C4-2B (cell line): ENCODE measurements around the gene PPP4C.
A peak's percentile ranks its signal among the peaks of the same experiment; 100 is the strongest.
"Not testable (repeated sequence)": the region's sequence is repeated elsewhere in the genome, so short reads cannot be mapped to it uniquely, and the experiment has no call there.

Source experiments
- H3K27ac ChIP-seq: fragments of 450-650 bp; 2 replicates; pipeline ENCODE4 v1.5.1; 2017
- ZFX ChIP-seq: fragments of 450-650 bp; IDR thresholded peaks from 2 replicates; pipeline ENCODE4 v1.6.1; 2017
- TF ChIP-seq, protein P1 (sequence below): fragments of 450-650 bp; conservative IDR thresholded peaks from 2 replicates; pipeline ENCODE4 v1.5.1; 2017; ENCODE audit warnings: mild to moderate bottlenecking

PPP4C gene

DNA sequence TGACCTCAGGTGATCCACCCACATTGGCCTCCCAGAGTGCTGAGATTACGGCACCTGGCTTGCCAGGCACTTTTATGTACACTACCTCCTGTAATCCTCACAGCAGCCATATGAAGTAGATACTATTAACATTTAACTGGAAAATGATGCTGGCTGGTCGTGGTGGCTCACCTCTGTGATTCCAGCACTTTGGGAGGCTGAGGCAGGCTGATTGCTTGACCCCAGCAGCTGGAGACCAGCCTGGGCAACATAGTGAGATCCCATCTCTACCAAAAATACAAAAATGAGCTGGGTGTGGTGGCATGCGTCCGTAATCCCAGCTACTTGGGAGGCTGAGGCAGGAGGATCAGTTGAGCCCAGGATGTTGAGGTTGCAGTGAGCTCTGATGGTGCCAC, 49.2 kb downstream of the PPP4C start:
- peak overlapping the region; percentile 89 for H3K27ac ChIP-seq
- no peak for TF ChIP-seq ZFX
- TF ChIP-seq, protein P1, sequence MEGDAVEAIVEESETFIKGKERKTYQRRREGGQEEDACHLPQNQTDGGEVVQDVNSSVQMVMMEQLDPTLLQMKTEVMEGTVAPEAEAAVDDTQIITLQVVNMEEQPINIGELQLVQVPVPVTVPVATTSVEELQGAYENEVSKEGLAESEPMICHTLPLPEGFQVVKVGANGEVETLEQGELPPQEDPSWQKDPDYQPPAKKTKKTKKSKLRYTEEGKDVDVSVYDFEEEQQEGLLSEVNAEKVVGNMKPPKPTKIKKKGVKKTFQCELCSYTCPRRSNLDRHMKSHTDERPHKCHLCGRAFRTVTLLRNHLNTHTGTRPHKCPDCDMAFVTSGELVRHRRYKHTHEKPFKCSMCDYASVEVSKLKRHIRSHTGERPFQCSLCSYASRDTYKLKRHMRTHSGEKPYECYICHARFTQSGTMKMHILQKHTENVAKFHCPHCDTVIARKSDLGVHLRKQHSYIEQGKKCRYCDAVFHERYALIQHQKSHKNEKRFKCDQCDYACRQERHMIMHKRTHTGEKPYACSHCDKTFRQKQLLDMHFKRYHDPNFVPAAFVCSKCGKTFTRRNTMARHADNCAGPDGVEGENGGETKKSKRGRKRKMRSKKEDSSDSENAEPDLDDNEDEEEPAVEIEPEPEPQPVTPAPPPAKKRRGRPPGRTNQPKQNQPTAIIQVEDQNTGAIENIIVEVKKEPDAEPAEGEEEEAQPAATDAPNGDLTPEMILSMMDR = no peak

DNA sequence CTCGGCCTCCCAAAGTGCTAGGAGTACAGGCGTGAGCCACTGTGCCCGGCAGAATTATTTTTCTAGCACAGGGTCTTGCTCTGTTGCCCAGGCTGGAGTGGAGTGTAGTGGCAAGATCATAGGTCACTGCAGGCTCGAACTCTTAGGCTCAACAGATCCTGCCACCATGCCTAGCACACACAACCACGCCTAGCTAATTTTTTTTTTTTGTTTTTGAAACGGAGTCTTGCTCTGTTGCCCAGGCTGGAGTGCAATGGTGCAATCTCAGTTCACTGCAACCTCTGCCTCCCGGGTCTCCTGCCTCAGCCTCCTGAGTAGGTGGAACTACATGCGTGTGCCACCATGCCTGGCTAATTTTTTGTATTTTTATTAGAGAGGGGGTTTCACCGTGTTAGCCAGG, 49.9 kb downstream of the PPP4C start:
- H3K27ac ChIP-seq = not testable (repeated sequence)

DNA sequence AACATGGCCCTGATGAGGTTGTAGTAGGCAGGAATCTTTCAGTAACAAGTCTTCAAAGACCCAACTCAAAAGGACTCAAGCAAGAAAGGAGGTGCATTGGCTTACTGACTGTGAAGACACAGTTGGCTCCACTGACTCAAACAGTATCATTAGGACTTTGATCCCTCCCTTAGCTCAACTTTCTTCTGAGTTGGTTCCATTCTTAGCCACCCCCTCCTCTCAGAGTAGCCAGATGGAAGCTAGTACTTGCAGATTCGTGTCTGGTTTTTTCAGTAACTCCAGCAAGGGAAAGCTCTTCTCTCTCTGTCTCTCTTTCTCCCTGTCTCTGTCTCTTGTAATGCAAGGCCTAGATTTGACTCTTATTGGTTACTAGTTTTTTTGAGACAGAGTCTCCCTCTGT, 52.2 kb downstream of the PPP4C start:
- no peak overlapping the region for H3K27ac ChIP-seq
- TF ChIP-seq ZFX = no peak
- TF ChIP-seq, protein P1 = no peak

DNA sequence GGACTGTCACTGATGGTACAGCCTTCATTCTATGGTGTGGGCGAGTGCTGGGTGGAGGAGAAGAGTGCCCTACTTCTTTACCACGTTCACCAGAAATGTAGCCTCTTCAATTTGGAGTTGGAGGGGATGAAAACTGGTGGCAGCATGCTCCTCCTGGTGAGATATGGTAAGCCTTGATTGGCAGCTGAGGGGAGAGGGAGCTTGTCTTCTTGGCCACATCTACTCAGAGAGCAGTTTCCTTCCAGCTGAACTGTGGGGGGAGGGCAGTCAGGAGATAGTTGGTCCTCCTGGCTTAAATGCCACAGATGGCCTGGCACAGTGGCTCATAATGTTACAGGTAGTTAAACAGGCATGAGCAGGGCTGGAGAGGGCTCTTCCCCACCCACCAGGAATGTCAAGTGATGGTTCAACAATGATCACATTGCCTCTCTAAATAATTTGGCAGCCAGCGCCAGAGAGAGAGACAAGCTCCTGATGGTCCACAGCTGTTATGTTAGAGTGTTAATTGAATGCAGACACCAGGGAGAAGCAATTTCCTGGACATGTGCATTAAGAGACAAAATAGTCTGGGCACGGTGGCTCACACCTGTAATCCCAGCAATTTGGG, 56.2 kb downstream of the PPP4C start:
- no peak overlapping the region for H3K27ac ChIP-seq
- TF ChIP-seq ZFX = no peak
- TF ChIP-seq, protein P1 = no peak

DNA sequence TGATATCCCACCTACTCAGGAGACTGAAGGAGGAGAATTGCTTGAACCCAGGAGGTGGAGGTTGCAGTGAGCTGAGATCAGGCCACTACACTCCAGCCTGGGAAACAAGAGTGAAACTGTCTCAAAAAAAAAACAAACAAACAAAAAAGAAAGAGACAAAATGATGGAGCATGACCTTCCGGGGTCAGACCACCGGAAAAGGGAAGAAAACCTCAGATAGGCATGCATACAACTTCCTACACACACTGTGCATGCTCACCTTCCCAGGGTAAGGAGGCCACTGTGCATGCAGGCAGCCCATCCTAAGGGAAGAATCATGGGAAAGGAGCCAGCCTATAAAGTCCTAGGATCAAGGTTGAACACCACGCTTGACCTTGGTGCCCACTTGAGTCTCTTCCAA, 56.8 kb downstream of the PPP4C start:
- TF ChIP-seq, protein P1 = no peak
- no peak for TF ChIP-seq ZFX

More for the DNA sequence above, 56.8 kb downstream of the PPP4C start:
- no peak overlapping the region for H3K27ac ChIP-seq
